ENCODE measurements around the gene RPL27A.
"Not testable (repeated sequence)": the region's sequence is repeated elsewhere in the genome, so short reads cannot be mapped to it uniquely, and the experiment has no call there.

The RPL27A gene

GRCh38 chr11:8665222-8665621 lies 17.4 kb upstream of the RPL27A start:
- Histone ChIP-seq H3K4me2 (ENCODE audit: low read length) (no peak overlapping the region), H3K27me3 (ENCODE audit: low read depth, low read length) (no peaks in the 10 kb centered on the region), H3K36me3 (replicated peaks; ENCODE audit: low read depth, low read length) (peaks cover 5% of the 10 kb centered on the region), H3K9ac (ENCODE audit: low read length) (no peak overlapping the region), H4K20me1 (ENCODE audit: insufficient read depth, low read length) (no peaks in the 10 kb centered on the region), H3K27ac (ENCODE audit: low read length) (no peak overlapping the region), H3K79me2 (ENCODE audit: low read length) (no peaks in the 10 kb centered on the region), H3K4me1 (ENCODE audit: low read length) (no peaks in the 10 kb centered on the region), H2AFZ (ENCODE audit: low read depth, low read length) (no peak overlapping the region), H3K4me3 (ENCODE audit: low read length) (no peak overlapping the region), H3K9me3 (ENCODE audit: insufficient read depth, low read length) (no peaks in the 10 kb centered on the region)
- TF ChIP-seq CTCF (IDR thresholded peaks at IDR 0.05; ENCODE audit: low read depth, low read length) (no peak), EZH2phosphoT487 (IDR thresholded peaks at IDR 0.05; ENCODE audit: low read depth) (no peak)

- H3K79me2 ChIP-seq (ENCODE audit: low read length); H3K4me2 ChIP-seq (ENCODE audit: low read length); H4K20me1 ChIP-seq (ENCODE audit: insufficient read depth, low read length); H2AFZ ChIP-seq (ENCODE audit: low read depth, low read length); H3K36me3 ChIP-seq (replicated peaks; ENCODE audit: low read depth, low read length); H3K27ac ChIP-seq (ENCODE audit: low read length); H3K4me3 ChIP-seq (ENCODE audit: low read length); H3K9me3 ChIP-seq (ENCODE audit: insufficient read depth, low read length); H3K9ac ChIP-seq (ENCODE audit: low read length); H3K27me3 ChIP-seq (ENCODE audit: low read depth, low read length): not testable (repeated sequence)
- peaks cover 11% of the 10 kb centered on the region for H3K4me1 ChIP-seq (ENCODE audit: low read length)
These were observed 12.5 kb upstream of the RPL27A start for GRCh38 chr11:8670081-8670480.

- no peak overlapping the region for H2AFZ ChIP-seq (ENCODE audit: low read depth, low read length)
- H3K9me3 ChIP-seq (ENCODE audit: insufficient read depth, low read length) = no peaks in the 10 kb centered on the region
- no peak overlapping the region for H3K9ac ChIP-seq (ENCODE audit: low read length)
- H3K79me2 ChIP-seq (ENCODE audit: low read length) = no peaks in the 10 kb centered on the region
- TF ChIP-seq EZH2phosphoT487 (IDR thresholded peaks at IDR 0.05; ENCODE audit: low read depth) = no peak
- TF ChIP-seq CTCF (IDR thresholded peaks at IDR 0.05; ENCODE audit: low read depth, low read length) = no peak
- no peak overlapping the region for H3K4me2 ChIP-seq (ENCODE audit: low read length)
- H3K4me1 ChIP-seq (ENCODE audit: low read length) = peaks cover 11% of the 10 kb centered on the region
- no peaks in the 10 kb centered on the region for H4K20me1 ChIP-seq (ENCODE audit: insufficient read depth, low read length)
- H3K27ac ChIP-seq (ENCODE audit: low read length) = no peak overlapping the region
- no peak overlapping the region for H3K4me3 ChIP-seq (ENCODE audit: low read length)
- H3K27me3 ChIP-seq (ENCODE audit: low read depth, low read length) = no peaks in the 10 kb centered on the region
- H3K36me3 ChIP-seq (replicated peaks; ENCODE audit: low read depth, low read length) = peaks cover 8% of the 10 kb centered on the region
These were observed 11.4 kb upstream of the RPL27A start for GRCh38 chr11:8671193-8671612.

GRCh38 chr11:8671651-8672062 lies 10.9 kb upstream of the RPL27A start:
- Histone ChIP-seq H4K20me1 (ENCODE audit: insufficient read depth, low read length) (no peaks in the 10 kb centered on the region), H3K9me3 (ENCODE audit: insufficient read depth, low read length) (no peaks in the 10 kb centered on the region), H3K4me1 (ENCODE audit: low read length) (peaks cover 11% of the 10 kb centered on the region), H3K4me2 (ENCODE audit: low read length) (no peak overlapping the region), H3K27me3 (ENCODE audit: low read depth, low read length) (no peaks in the 10 kb centered on the region), H2AFZ (ENCODE audit: low read depth, low read length) (no peak overlapping the region), H3K36me3 (replicated peaks; ENCODE audit: low read depth, low read length) (peaks cover 8% of the 10 kb centered on the region), H3K27ac (ENCODE audit: low read length) (no peak overlapping the region), H3K79me2 (ENCODE audit: low read length) (no peaks in the 10 kb centered on the region), H3K9ac (ENCODE audit: low read length) (no peak overlapping the region), H3K4me3 (ENCODE audit: low read length) (no peak overlapping the region)
- TF ChIP-seq CTCF (IDR thresholded peaks at IDR 0.05; ENCODE audit: low read depth, low read length) = no peak
- TF ChIP-seq EZH2phosphoT487 (IDR thresholded peaks at IDR 0.05; ENCODE audit: low read depth) = no peak

GRCh38 chr11:8672346-8672745 lies 10.2 kb upstream of the RPL27A start:
- Histone ChIP-seq H3K4me3 (ENCODE audit: low read length) (no peak overlapping the region), H3K27ac (ENCODE audit: low read length) (no peak overlapping the region), H3K9ac (ENCODE audit: low read length) (no peak overlapping the region), H3K9me3 (ENCODE audit: insufficient read depth, low read length) (no peaks in the 10 kb centered on the region), H3K4me1 (ENCODE audit: low read length) (peaks cover 11% of the 10 kb centered on the region), H3K79me2 (ENCODE audit: low read length) (no peaks in the 10 kb centered on the region), H4K20me1 (ENCODE audit: insufficient read depth, low read length) (no peaks in the 10 kb centered on the region), H3K4me2 (ENCODE audit: low read length) (no peak overlapping the region), H3K27me3 (ENCODE audit: low read depth, low read length) (no peaks in the 10 kb centered on the region), H3K36me3 (replicated peaks; ENCODE audit: low read depth, low read length) (peaks cover 5% of the 10 kb centered on the region), H2AFZ (ENCODE audit: low read depth, low read length) (no peak overlapping the region)
- no peak for TF ChIP-seq CTCF (IDR thresholded peaks at IDR 0.05; ENCODE audit: low read depth, low read length)
- no peak for TF ChIP-seq EZH2phosphoT487 (IDR thresholded peaks at IDR 0.05; ENCODE audit: low read depth)

Data from OCI-LY3 (cell line).